Measurements from ENCODE around the gene AGPAT2.

GRCh38 chr9:136644343-136644592, 43.0 kb downstream of the AGPAT2 start:
- TF ChIP-seq CTCF (conservative IDR thresholded peaks at IDR 0.05 in 1 of 2, IDR thresholded peaks at IDR 0.05 in 1 of 2; ENCODE audit: low read depth in 1 of 2, low read length in 2 of 2) (no peak), EZH2 (IDR thresholded peaks at IDR 0.05; ENCODE audit: low read length, missing control alignments) (no peak)

Data from fibroblast of lung (primary cell).